GM12878 (cell line): ENCODE measurements around the gene TM4SF1. TPM values are rescaled to one million over a fixed set of nuclear protein-coding genes. Genes with fewer than 3 reads are reported as not detected.
A peak's percentile ranks its signal among the peaks of the same experiment; 100 is the strongest.

Experiments
- ATAC-seq: fragments of 200-7000 bp; cut with Tn5 transposase; 3 replicates; pipeline ENCODE4 v1.9.1; 2020; ENCODE audit warnings: mild to moderate bottlenecking, moderate library complexity
- BruUV-seq: library from RNA; stranded (reverse); fragments of 400-500 nt; replicated peaks from 2 replicates; lab custom pipeline; 2021; lab: Mats Ljungman, UMichigan
- CTCF ChIA-PET: fragments of 300-600 bp; sonication (Branson Sonifier 250); formaldehyde crosslinking; extraction: SDS; loops from one replicate; lab custom pipeline; 2021; ENCODE audit warnings: inconsistent platforms; lab: Yijun Ruan, JAX
- POLR2A ChIA-PET: fragments of 350-600 bp; formaldehyde crosslinking; extraction: SDS; loops from one replicate; lab custom pipeline; 2021; ENCODE audit warnings: inconsistent platforms; lab: Charles Lee
- RAD21 ChIA-PET: fragments of 300-600 bp; sonication (Branson Sonifier 250); formaldehyde crosslinking; loops from one replicate; lab custom pipeline; 2023; ENCODE audit warnings: antibody characterized with exemption; ENCODE audit not compliant: unreplicated experiment; lab: Charles Lee
- SMC1A ChIA-PET: fragments of 300-600 bp; sonication (Branson Sonifier 250); formaldehyde crosslinking; loops from one replicate; lab custom pipeline; 2023; ENCODE audit not compliant: unreplicated experiment, uncharacterized antibody; lab: Charles Lee
- DNase-seq: peaks from one replicate; pipeline ENCODE4 v3.0.0-alpha.2; 2011; ENCODE audit warnings: low read depth, low spot score
- FAIRE-seq: peaks from 3 replicates; lab custom pipeline; 2011; peaks lifted over from hg19 to GRCh38; lab: Jason Lieb, UNC
- H2AFZ ChIP-seq: 2 replicates; pipeline ENCODE4 v1.6.0; 2011; ENCODE audit warnings: low read depth, low read length, control low read depth; ENCODE audit not compliant: control insufficient read depth
- H3K27ac ChIP-seq: 2 replicates; pipeline ENCODE4 v1.5.1; 2011; ENCODE audit warnings: control low read depth; ENCODE audit not compliant: control insufficient read depth, insufficient read depth
- H3K27me3 ChIP-seq, 2 experiments: replicated peaks in 1 of 2; 2 replicates each; pipeline versions ENCODE4 v1.6.0 to v1.6.1; 2011; ENCODE audit warnings: low read length in 1 of 2; ENCODE audit not compliant: control insufficient read depth in 2 of 2, insufficient read depth in 2 of 2
- H3K36me3 ChIP-seq, 2 experiments: 2 replicates each; pipeline ENCODE4 v1.5.1; 2011; ENCODE audit warnings: low read length in 1 of 2; ENCODE audit not compliant: control insufficient read depth in 2 of 2, insufficient read depth in 2 of 2
- H3K4me1 ChIP-seq: 2 replicates; pipeline ENCODE4 v1.6.1; 2011; ENCODE audit warnings: mild to moderate bottlenecking, low read length, moderate library complexity, mixed read lengths; ENCODE audit not compliant: control insufficient read depth, insufficient read depth
- H3K4me2 ChIP-seq: 2 replicates; pipeline ENCODE4 v1.6.0; 2011; ENCODE audit warnings: control low read depth; ENCODE audit not compliant: control insufficient read depth, insufficient read depth
- H3K4me3 ChIP-seq: fragments of 200-600 bp; sonication (generic); 2 replicates; pipeline ENCODE4 v1.5.1; 2016
- H3K79me2 ChIP-seq: 2 replicates; pipeline ENCODE4 v1.6.0; 2011; ENCODE audit warnings: low read length; ENCODE audit not compliant: control insufficient read depth, insufficient read depth
- H3K9ac ChIP-seq: 2 replicates; pipeline ENCODE4 v1.8.0; 2011; ENCODE audit warnings: low read length, control low read depth, mixed read lengths; ENCODE audit not compliant: control insufficient read depth, insufficient read depth
- H3K9me3 ChIP-seq: replicated peaks from 3 replicates; pipeline ENCODE4 v1.5.1; 2011; ENCODE audit warnings: mild to moderate bottlenecking, low read length; ENCODE audit not compliant: control insufficient read depth, insufficient read depth
- H4K20me1 ChIP-seq: 2 replicates; pipeline ENCODE4 v1.6.0; 2011; ENCODE audit not compliant: control insufficient read depth, insufficient read depth
- ATF7 ChIP-seq: fragments of 450-650 bp; IDR thresholded peaks from 2 replicates; pipeline ENCODE4 v1.6.1; 2016; ENCODE audit warnings: low read depth, mild to moderate bottlenecking
- GABPA ChIP-seq: IDR thresholded peaks from 2 replicates; pipeline ENCODE4 v1.6.1; 2014; ENCODE audit warnings: antibody characterized with exemption, low read depth, mild to moderate bottlenecking, inconsistent platforms
- PML ChIP-seq: IDR thresholded peaks from 2 replicates; pipeline ENCODE4 v1.6.1; 2012; ENCODE audit warnings: low read length, inconsistent platforms
- POLR2A ChIP-seq: IDR thresholded peaks from 2 replicates; pipeline ENCODE4 v1.6.1; 2011; ENCODE audit warnings: low read depth, mild to moderate bottlenecking, low read length
- SPI1 ChIP-seq: IDR thresholded peaks from 2 replicates; pipeline ENCODE4 v1.6.1; 2011; ENCODE audit warnings: low read depth, mild to moderate bottlenecking, low read length, moderate library complexity, borderline replicate concordance; ENCODE audit not compliant: insufficient read depth
- SREBF2 ChIP-seq: IDR thresholded peaks from 2 replicates; pipeline ENCODE4 v1.6.1; 2012; ENCODE audit warnings: mild to moderate bottlenecking, low read length
- STAT1 ChIP-seq: fragments of 450-650 bp; conservative IDR thresholded peaks from 2 replicates; pipeline ENCODE4 v1.6.1; 2014; ENCODE audit warnings: antibody characterized with exemption, mild to moderate bottlenecking
- ZNF24 ChIP-seq: fragments of 450-650 bp; IDR thresholded peaks from 2 replicates; pipeline ENCODE4 v1.6.1; 2017; ENCODE audit warnings: antibody characterized with exemption, mild to moderate bottlenecking
- WGBS: methylation state at CpG from one replicate; pipeline ENCODE4 v1.1.6; 2016; ENCODE audit warnings: low lambda C conversion rate; ENCODE audit not compliant: insufficient replicate concordance, insufficient coverage; ENCODE audit errors: missing lambda C conversion rate; 5-methylcytosine and 5-hydroxymethylcytosine counted together
- in situ Hi-C: fragments of 300-500 bp; cut with MboI; formaldehyde crosslinking; loops from 9 replicates; pipeline ENCODE4 v1.14.3; 2018; ENCODE audit warnings: mixed read lengths
- intact Hi-C: fragments of 100-400 bp; cut with micrococcal nuclease; formaldehyde crosslinking; loops from one replicate; pipeline ENCODE4 v1.14.2; 2022; ENCODE audit not compliant: unreplicated experiment
- polyA plus RNA-seq, 11 experiments: library from polyadenylated mRNA; depleted of rRNA in 4 of 11; unstranded in 6 of 11; stranded (reverse) in 5 of 11; fragments of >200 nt; fragmentation: Nextera tagmentation in 4 of 11; fragmentation: Illumina TruSeq in 1 of 11; extraction: Ambion mirVana in 4 of 11; extraction: Trizol in 1 of 11; gene quantifications; 1 replicate in 1 of 11; 2 replicates in 10 of 11; pipeline versions ENCODE4 v1.2.1 to v1.2.3, GENCODE V29; 2011 to 2016; ENCODE audit warnings: inconsistent platforms in 2 of 11, missing spikeins in 2 of 11, low read depth in 1 of 11
- total RNA-seq, 4 experiments: library from RNA; depleted of rRNA in 3 of 4; stranded (reverse); fragments of >200 nt in 3 of 4; fragmentation: Illumina TruSeq in 1 of 4; extraction: Trizol in 1 of 4; gene quantifications; 2 replicates each; pipeline versions ENCODE4 v1.2.1 to v1.2.3, GENCODE V29; 2013 to 2021
- TF ChIP-seq, protein P1 (sequence below): fragments of 450-650 bp; IDR thresholded peaks from 2 replicates; pipeline ENCODE4 v1.6.1; 2017; ENCODE audit warnings: mild to moderate bottlenecking, moderate library complexity
- TF ChIP-seq, protein P2 (sequence below): fragments of 450-650 bp; IDR thresholded peaks from 2 replicates; pipeline ENCODE4 v1.6.1; 2016; ENCODE audit warnings: mild to moderate bottlenecking

The TM4SF1 gene
- total and polyA plus RNA-seq, 10 of the 15 experiments (the other 5 are each of a cell fraction or from before 2014, with no cell fraction given): 0.05 to 1.2 TPM; not detected in 8

DNA sequence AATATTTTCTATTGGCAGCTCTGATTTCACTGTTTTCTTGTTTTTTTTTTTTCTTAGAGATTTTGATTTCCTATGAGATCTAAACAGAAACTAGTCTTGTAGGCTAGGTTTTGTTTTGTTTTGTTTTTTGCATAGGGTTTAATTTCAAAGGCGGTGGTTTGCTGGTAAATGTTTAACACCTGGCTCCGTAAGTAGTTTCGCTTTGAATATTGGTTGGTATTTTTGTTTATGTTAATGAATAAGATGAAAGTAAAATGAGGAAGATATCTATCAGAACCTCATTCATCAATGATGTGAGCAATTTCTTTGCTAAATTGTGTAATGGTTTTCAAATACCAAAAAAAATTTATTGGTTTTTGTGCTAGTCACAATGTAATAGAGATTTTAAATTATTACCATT is 39.7 kb upstream of the TM4SF1 start (continued):
- TF ChIP-seq, protein P1, sequence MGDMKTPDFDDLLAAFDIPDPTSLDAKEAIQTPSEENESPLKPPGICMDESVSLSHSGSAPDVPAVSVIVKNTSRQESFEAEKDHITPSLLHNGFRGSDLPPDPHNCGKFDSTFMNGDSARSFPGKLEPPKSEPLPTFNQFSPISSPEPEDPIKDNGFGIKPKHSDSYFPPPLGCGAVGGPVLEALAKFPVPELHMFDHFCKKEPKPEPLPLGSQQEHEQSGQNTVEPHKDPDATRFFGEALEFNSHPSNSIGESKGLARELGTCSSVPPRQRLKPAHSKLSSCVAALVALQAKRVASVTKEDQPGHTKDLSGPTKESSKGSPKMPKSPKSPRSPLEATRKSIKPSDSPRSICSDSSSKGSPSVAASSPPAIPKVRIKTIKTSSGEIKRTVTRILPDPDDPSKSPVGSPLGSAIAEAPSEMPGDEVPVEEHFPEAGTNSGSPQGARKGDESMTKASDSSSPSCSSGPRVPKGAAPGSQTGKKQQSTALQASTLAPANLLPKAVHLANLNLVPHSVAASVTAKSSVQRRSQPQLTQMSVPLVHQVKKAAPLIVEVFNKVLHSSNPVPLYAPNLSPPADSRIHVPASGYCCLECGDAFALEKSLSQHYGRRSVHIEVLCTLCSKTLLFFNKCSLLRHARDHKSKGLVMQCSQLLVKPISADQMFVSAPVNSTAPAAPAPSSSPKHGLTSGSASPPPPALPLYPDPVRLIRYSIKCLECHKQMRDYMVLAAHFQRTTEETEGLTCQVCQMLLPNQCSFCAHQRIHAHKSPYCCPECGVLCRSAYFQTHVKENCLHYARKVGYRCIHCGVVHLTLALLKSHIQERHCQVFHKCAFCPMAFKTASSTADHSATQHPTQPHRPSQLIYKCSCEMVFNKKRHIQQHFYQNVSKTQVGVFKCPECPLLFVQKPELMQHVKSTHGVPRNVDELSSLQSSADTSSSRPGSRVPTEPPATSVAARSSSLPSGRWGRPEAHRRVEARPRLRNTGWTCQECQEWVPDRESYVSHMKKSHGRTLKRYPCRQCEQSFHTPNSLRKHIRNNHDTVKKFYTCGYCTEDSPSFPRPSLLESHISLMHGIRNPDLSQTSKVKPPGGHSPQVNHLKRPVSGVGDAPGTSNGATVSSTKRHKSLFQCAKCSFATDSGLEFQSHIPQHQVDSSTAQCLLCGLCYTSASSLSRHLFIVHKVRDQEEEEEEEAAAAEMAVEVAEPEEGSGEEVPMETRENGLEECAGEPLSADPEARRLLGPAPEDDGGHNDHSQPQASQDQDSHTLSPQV: no peak
- TF ChIP-seq GABPA (no peak), SREBF2 (no peak), POLR2A (no peak), PML (no peak)

DNA sequence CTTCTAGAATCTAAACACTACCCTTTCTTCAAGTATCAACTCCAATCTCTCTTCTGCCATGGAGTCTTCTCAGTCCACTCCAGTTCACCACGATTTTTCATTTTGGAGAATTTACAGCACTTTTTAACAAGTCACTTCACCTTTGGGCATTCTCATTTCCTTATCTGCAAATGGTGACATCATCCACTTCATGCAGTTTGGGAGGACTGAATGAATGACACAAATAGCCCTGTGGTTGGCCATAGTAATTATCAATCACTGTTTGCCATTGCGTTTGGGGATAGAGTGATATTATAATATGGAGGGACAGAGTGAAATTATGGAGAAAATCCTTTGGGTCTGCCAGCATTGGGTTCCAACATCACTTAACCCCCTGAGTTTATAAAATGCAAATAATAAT is 38.0 kb upstream of the TM4SF1 start:
- SMC1A ChIA-PET: interaction anchor here (1.4 to 2.6 kb wide), 2 partner anchors 27 to 64 kb away, joined by 3 to 14 read pairs; no protein-coding TSS in a partner anchor
- WGBS: 21% methylated on average over 2 of the region's 2 CpGs
- Histone ChIP-seq H3K36me3 (no peaks in the 10 kb centered on the region), H4K20me1 (no peaks in the 10 kb centered on the region), H2AFZ (no peak overlapping the region), H3K4me3 (no peak overlapping the region), H3K9ac (no peak overlapping the region), H3K9me3 (no peaks in the 10 kb centered on the region), H3K27me3 (no peaks in the 10 kb centered on the region), H3K79me2 (no peaks in the 10 kb centered on the region), H3K4me2 (no peak overlapping the region), H3K27ac (no peak overlapping the region), H3K4me1 (no peaks in the 10 kb centered on the region)
- TF ChIP-seq ZNF24 (peak; percentile 78), SPI1 (peak; percentile 41; the same call in 1 of the 2 replicates), STAT1 (no peak), ATF7 (peak; percentile 94)
- TF ChIP-seq, protein P2, sequence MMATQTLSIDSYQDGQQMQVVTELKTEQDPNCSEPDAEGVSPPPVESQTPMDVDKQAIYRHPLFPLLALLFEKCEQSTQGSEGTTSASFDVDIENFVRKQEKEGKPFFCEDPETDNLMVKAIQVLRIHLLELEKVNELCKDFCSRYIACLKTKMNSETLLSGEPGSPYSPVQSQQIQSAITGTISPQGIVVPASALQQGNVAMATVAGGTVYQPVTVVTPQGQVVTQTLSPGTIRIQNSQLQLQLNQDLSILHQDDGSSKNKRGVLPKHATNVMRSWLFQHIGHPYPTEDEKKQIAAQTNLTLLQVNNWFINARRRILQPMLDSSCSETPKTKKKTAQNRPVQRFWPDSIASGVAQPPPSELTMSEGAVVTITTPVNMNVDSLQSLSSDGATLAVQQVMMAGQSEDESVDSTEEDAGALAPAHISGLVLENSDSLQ: peak; percentile 47; the same call in 1 of the 2 replicates
- DNase-seq (no peak), ATAC-seq (peak; percentile 59), FAIRE-seq (no peak)
- BruUV-seq: no TSS peak
- CTCF ChIA-PET: interaction anchor here (1.2 to 1.7 kb wide), 2 partner anchors 10 to 21 kb away, joined by 5 read pairs; no protein-coding TSS in a partner anchor
- RAD21 ChIA-PET: no interaction called here
- intact Hi-C loops: no loop called here
- POLR2A ChIA-PET: no interaction called here
- in situ Hi-C loops: no loop called here
